IMR-90 (cell line): ENCODE results near the gene BRAT1. TPM values are rescaled to one million over a fixed set of nuclear protein-coding genes. Genes with fewer than 3 reads are reported as not detected.

ENCODE experiments used
- BHLHE40 ChIP-seq: fragments of 150-350 bp; IDR thresholded peaks from 2 replicates; pipeline ENCODE4 v1.6.1; 2016; ENCODE audit warnings: mild to moderate bottlenecking, low read depth, low read length
- USF2 ChIP-seq: fragments of 150-350 bp; IDR thresholded peaks from 2 replicates; pipeline ENCODE4 v1.6.1; 2017; ENCODE audit warnings: mild to moderate bottlenecking, antibody characterized with exemption, low read length, low read depth
- polyA plus RNA-seq, 3 experiments: library from polyadenylated mRNA; depleted of rRNA; stranded (reverse); fragments of >200 nt; gene quantifications; 2 replicates each; pipeline ENCODE4 v1.2.3, GENCODE V29; 2012; ENCODE audit warnings: low replicate concordance in 1 of 3
- total RNA-seq: library from RNA; depleted of rRNA; stranded (reverse); fragments of >200 nt; gene quantifications from 2 replicates; pipeline ENCODE4 v1.2.3, GENCODE V29; 2012

The BRAT1 gene
- total and polyA plus RNA-seq, 2 of the 4 experiments (the other 2 are of a cell fraction), result 6.8 to 21.9 TPM

GRCh38 chr7:2527505-2528467, 27.5 kb downstream of the BRAT1 start (continued):
- TF ChIP-seq USF2 (no peak), BHLHE40 (no peak)
